Measurements from ENCODE around the gene SLC48A1. TPM values are rescaled to one million over a fixed set of nuclear protein-coding genes. Genes with fewer than 3 reads are reported as not detected.
A peak's percentile ranks its signal among the peaks of the same experiment; 100 is the strongest.

The SLC48A1 gene
- polyA plus RNA-seq, 1 donor from 2014 or later, result 8.0 TPM

DNA sequence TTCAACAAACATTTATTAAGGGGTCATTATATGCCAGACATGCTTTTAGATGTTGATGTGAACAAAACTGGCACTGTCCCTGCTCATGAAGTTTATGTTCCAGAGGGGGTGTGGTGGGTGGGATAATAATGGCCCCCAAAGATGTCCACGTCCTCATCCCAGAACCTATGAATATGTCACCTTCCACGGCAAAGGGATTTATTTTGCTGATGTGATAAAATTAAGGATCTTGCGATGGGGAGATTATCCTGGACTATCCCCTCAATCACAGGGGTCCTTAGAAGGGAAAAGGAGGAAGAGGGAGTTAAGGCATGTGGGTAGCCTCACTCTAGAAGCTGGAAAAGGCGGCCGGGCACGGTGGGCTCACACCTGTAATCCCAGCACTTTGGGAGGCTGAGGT is 1.7 kb upstream of the SLC48A1 start:
- H3K27me3 ChIP-seq (ENCODE audit: insufficient read depth, low read depth, low read length), result no peaks in the 10 kb centered on the region
- no peaks in the 10 kb centered on the region for H3K36me3 ChIP-seq (ENCODE audit: insufficient read depth, low read length)
- H3K9me3 ChIP-seq (ENCODE audit: low read length), result no peaks in the 10 kb centered on the region
- no peaks in the 10 kb centered on the region for H3K9me2 ChIP-seq (ENCODE audit: insufficient read depth, low read length)
- no peaks in the 10 kb centered on the region for H3K79me2 ChIP-seq (replicated peaks; ENCODE audit: insufficient read depth, low read length)
- TF ChIP-seq SMC3 (conservative IDR thresholded peaks at IDR 0.05; ENCODE audit: poor library complexity) (no peak), EP300 (conservative IDR thresholded peaks at IDR 0.05; ENCODE audit: poor library complexity, severe bottlenecking) (no peak), RAD21 (conservative IDR thresholded peaks at IDR 0.05) (no peak), EZH2 (IDR thresholded peaks at IDR 0.05; ENCODE audit: borderline replicate concordance, insufficient read depth, low read length, poor library complexity, severe bottlenecking) (no peak), TAF1 (IDR thresholded peaks at IDR 0.05; ENCODE audit: low read depth) (no peak), POLR2AphosphoS5 (IDR thresholded peaks at IDR 0.05) (no peak), MXI1 (conservative IDR thresholded peaks at IDR 0.05; ENCODE audit: poor library complexity, severe bottlenecking) (no peak)
- TF ChIP-seq, protein P1, sequence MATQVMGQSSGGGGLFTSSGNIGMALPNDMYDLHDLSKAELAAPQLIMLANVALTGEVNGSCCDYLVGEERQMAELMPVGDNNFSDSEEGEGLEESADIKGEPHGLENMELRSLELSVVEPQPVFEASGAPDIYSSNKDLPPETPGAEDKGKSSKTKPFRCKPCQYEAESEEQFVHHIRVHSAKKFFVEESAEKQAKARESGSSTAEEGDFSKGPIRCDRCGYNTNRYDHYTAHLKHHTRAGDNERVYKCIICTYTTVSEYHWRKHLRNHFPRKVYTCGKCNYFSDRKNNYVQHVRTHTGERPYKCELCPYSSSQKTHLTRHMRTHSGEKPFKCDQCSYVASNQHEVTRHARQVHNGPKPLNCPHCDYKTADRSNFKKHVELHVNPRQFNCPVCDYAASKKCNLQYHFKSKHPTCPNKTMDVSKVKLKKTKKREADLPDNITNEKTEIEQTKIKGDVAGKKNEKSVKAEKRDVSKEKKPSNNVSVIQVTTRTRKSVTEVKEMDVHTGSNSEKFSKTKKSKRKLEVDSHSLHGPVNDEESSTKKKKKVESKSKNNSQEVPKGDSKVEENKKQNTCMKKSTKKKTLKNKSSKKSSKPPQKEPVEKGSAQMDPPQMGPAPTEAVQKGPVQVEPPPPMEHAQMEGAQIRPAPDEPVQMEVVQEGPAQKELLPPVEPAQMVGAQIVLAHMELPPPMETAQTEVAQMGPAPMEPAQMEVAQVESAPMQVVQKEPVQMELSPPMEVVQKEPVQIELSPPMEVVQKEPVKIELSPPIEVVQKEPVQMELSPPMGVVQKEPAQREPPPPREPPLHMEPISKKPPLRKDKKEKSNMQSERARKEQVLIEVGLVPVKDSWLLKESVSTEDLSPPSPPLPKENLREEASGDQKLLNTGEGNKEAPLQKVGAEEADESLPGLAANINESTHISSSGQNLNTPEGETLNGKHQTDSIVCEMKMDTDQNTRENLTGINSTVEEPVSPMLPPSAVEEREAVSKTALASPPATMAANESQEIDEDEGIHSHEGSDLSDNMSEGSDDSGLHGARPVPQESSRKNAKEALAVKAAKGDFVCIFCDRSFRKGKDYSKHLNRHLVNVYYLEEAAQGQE (IDR thresholded peaks at IDR 0.05; ENCODE audit: borderline replicate concordance), result no peak
- TF ChIP-seq, protein P2, sequence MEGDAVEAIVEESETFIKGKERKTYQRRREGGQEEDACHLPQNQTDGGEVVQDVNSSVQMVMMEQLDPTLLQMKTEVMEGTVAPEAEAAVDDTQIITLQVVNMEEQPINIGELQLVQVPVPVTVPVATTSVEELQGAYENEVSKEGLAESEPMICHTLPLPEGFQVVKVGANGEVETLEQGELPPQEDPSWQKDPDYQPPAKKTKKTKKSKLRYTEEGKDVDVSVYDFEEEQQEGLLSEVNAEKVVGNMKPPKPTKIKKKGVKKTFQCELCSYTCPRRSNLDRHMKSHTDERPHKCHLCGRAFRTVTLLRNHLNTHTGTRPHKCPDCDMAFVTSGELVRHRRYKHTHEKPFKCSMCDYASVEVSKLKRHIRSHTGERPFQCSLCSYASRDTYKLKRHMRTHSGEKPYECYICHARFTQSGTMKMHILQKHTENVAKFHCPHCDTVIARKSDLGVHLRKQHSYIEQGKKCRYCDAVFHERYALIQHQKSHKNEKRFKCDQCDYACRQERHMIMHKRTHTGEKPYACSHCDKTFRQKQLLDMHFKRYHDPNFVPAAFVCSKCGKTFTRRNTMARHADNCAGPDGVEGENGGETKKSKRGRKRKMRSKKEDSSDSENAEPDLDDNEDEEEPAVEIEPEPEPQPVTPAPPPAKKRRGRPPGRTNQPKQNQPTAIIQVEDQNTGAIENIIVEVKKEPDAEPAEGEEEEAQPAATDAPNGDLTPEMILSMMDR (IDR thresholded peaks at IDR 0.05; ENCODE audit: poor library complexity, severe bottlenecking), result no peak
- no peak overlapping the region for H3K9ac ChIP-seq (ENCODE audit: low read length)
- no peaks in the 10 kb centered on the region for H3F3A ChIP-seq (ENCODE audit: insufficient read depth, low read length, poor library complexity, severe bottlenecking)
- H3K27ac ChIP-seq (ENCODE audit: low read length), result no peak overlapping the region
- no peak overlapping the region for H3K4me2 ChIP-seq (ENCODE audit: low read length)
- no peak overlapping the region for H3K4me3 ChIP-seq (ENCODE audit: low read length)
- no peak overlapping the region for H2AFZ ChIP-seq (ENCODE audit: low read depth, low read length)
- no peaks in the 10 kb centered on the region for H4K20me1 ChIP-seq (ENCODE audit: insufficient read depth)

DNA sequence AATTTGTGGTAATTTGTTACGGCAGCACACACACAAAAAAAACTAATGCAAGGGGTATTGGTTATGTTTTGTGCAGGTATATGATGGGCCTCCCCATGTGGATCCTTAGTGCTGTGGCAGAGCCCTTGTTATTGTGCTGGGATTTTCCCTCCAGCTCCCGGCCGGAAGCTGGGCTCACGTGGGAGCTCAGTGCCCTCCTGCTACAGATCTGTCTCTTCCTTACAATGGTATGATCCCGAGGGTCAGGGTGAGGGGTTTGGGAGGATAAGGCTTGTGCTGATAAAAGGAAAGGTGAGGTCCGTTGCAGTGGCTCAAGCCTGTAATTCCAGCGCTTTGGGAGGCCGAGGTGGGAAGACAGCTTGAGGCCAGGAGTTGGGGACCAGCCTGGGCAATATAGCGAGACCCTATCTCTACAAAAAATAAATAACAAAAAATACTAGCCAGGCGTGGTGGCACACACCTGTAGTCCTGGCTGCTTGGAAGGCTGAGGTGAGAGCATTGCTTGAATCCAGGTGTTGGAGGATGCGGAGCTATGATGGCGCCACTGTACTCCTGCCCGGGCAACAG is 861 bp upstream of the SLC48A1 start:
- Histone ChIP-seq H3K27me3 (ENCODE audit: insufficient read depth, low read depth, low read length) (no peaks in the 10 kb centered on the region), H3K9ac (ENCODE audit: low read length) (peak overlapping the region; percentile 82), H3K36me3 (ENCODE audit: insufficient read depth, low read length) (no peaks in the 10 kb centered on the region), H3F3A (ENCODE audit: insufficient read depth, low read length, poor library complexity, severe bottlenecking) (no peaks in the 10 kb centered on the region), H3K4me3 (ENCODE audit: low read length) (peak overlapping the region; percentile 90), H3K9me3 (ENCODE audit: low read length) (no peaks in the 10 kb centered on the region), H3K9me2 (ENCODE audit: insufficient read depth, low read length) (no peaks in the 10 kb centered on the region), H3K79me2 (replicated peaks; ENCODE audit: insufficient read depth, low read length) (no peaks in the 10 kb centered on the region), H4K20me1 (ENCODE audit: insufficient read depth) (no peaks in the 10 kb centered on the region), H3K4me2 (ENCODE audit: low read length) (no peak overlapping the region), H3K27ac (ENCODE audit: low read length) (no peak overlapping the region), H2AFZ (ENCODE audit: low read depth, low read length) (no peak overlapping the region)
- TF ChIP-seq, protein P1 (IDR thresholded peaks at IDR 0.05; ENCODE audit: borderline replicate concordance), result no peak
- TF ChIP-seq SMC3 (conservative IDR thresholded peaks at IDR 0.05; ENCODE audit: poor library complexity), result no peak
- TF ChIP-seq TAF1 (IDR thresholded peaks at IDR 0.05; ENCODE audit: low read depth), result no peak
- TF ChIP-seq, protein P2 (IDR thresholded peaks at IDR 0.05; ENCODE audit: poor library complexity, severe bottlenecking), result no peak
- TF ChIP-seq EZH2 (IDR thresholded peaks at IDR 0.05; ENCODE audit: borderline replicate concordance, insufficient read depth, low read length, poor library complexity, severe bottlenecking), result no peak
- no peak for TF ChIP-seq EP300 (conservative IDR thresholded peaks at IDR 0.05; ENCODE audit: poor library complexity, severe bottlenecking)
- no peak for TF ChIP-seq POLR2AphosphoS5 (IDR thresholded peaks at IDR 0.05)
- no peak for TF ChIP-seq MXI1 (conservative IDR thresholded peaks at IDR 0.05; ENCODE audit: poor library complexity, severe bottlenecking)
- TF ChIP-seq RAD21 (conservative IDR thresholded peaks at IDR 0.05), result no peak
